WERI-Rb-1 (cell line): Measurements from ENCODE around the gene MSLN.
A peak's percentile ranks its signal among the peaks of the same experiment; 100 is the strongest.
"Not testable (repeated sequence)": the region's sequence is repeated elsewhere in the genome, so short reads cannot be mapped to it uniquely, and the experiment has no call there.

Experiments
- DNase-seq: peaks from one replicate; pipeline ENCODE4 v3.0.0-alpha.2; 2020
- H3K27ac ChIP-seq: fragments of 250-450 bp; sonication (Bioruptor Pico); 2 replicates; pipeline ENCODE4 v1.5.1; 2020; ENCODE audit warnings: mild to moderate bottlenecking, moderate library complexity
- H3K27me3 ChIP-seq: fragments of 250-450 bp; sonication (Bioruptor Pico); 2 replicates; pipeline ENCODE4 v1.5.1; 2021; ENCODE audit warnings: mild to moderate bottlenecking, low read depth, moderate library complexity; ENCODE audit not compliant: insufficient read depth, severe bottlenecking
- H3K36me3 ChIP-seq: fragments of 250-450 bp; sonication (Bioruptor Pico); 2 replicates; pipeline ENCODE4 v1.5.1; 2020; ENCODE audit warnings: mild to moderate bottlenecking, moderate library complexity
- H3K4me3 ChIP-seq: 2 replicates; pipeline ENCODE4 v1.5.1; 2011; ENCODE audit warnings: low read depth, mild to moderate bottlenecking, control low read depth, low read length
- H3K9me3 ChIP-seq: fragments of 250-450 bp; sonication (Bioruptor Pico); 2 replicates; pipeline ENCODE4 v1.5.1; 2021; ENCODE audit warnings: mild to moderate bottlenecking, moderate library complexity; ENCODE audit not compliant: severe bottlenecking
- CTCF ChIP-seq: IDR thresholded peaks from 2 replicates; pipeline ENCODE4 v1.5.1; 2011; ENCODE audit warnings: low read depth, mild to moderate bottlenecking, control low read depth, inconsistent platforms, low read length

MSLN gene

GRCh38 chr16:739560-740458 is 20.7 kb upstream of the MSLN start:
- H3K27me3 ChIP-seq: no peaks in the 10 kb centered on the region
- no peak for TF ChIP-seq CTCF
- H3K27ac ChIP-seq: no peak overlapping the region
- no peaks in the 10 kb centered on the region for H3K9me3 ChIP-seq
- H3K4me3 ChIP-seq: peak overlapping the region; percentile 95
- H3K36me3 ChIP-seq: peaks cover 27% of the 10 kb centered on the region
- DNase-seq: no peak

DNA sequence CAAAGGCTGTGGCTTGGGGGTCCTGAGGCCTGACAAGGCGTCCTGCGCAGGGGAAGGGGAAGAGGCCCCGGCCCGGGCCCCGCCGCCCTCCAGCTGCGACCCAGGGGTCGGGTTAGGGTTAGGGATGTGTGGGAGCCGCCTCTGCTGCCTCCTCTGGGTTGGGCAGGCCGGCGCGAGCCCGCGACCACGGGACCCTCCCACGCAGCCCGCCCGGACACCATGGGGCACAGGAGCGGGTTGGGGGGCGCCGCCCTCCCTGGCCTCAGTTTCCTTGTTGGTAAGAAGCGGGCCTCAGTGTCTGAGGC is 20.1 kb upstream of the MSLN start:
- H3K27ac ChIP-seq: peak overlapping the region; percentile 69
- TF ChIP-seq CTCF: no peak
- H3K36me3 ChIP-seq: peaks cover 25% of the 10 kb centered on the region
- H3K9me3 ChIP-seq: no peaks in the 10 kb centered on the region
- peak overlapping the region; percentile 95 for H3K4me3 ChIP-seq
- no peak for DNase-seq
- no peaks in the 10 kb centered on the region for H3K27me3 ChIP-seq

DNA sequence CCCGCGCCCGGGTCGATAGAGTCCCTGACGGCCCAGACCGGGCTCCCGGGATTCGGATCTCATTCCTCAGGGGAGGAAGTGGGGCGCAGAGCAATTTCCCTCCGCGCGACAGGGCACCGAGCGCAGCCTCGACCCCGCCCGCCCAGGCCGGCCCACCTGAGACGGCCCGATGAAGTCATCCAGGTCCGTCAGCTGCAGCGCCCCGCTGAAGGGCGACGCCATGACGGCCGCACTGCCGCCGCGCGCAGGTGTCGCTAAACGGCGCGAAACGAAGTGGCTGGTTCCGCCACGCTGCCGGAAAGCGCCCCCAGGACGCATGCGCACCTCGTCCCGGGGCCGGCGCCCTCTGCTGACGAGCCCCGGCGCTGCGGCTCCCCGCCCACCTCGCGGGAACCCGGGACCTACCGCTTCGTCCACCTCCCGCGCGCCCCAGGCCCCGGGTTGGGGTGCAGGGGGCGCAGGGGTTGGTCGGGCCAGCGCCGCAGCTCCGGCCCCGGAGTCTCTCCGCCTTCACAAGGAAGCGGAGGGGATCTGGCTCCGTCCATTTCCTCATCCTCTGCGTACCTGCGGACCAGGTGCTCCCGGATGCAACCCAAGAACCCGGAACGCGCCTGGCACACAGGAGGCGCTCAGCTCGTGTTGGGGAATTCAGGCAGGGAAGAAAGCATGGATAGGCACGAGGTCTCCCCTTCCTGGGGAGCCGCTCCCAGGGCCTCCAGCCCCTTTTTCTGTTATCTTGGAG is 19.6 kb upstream of the MSLN start, which contains the start of gene CIAO3:
Gene CIAO3 (minus strand): TSS at position 234 of the 742 bp plus-strand sequence. CDS start 12 bp downstream, at position 222.
- TF ChIP-seq CTCF: peak; percentile 92
- peaks cover 20% of the 10 kb centered on the region for H3K36me3 ChIP-seq
- no peaks in the 10 kb centered on the region for H3K9me3 ChIP-seq
- no peaks in the 10 kb centered on the region for H3K27me3 ChIP-seq
- peak within 1 kb of the TSS; percentile 69 for H3K27ac ChIP-seq
- H3K4me3 ChIP-seq: peak within 1 kb of the TSS; percentile 95
- peak; percentile 89 for DNase-seq

- Histone ChIP-seq H3K27ac (no peak overlapping the region), H3K4me3 (no peak overlapping the region), H3K9me3 (no peaks in the 10 kb centered on the region), H3K36me3 (peaks cover 12% of the 10 kb centered on the region), H3K27me3 (no peaks in the 10 kb centered on the region)
- TF ChIP-seq CTCF: no peak
- DNase-seq: no peak
These were observed 18.4 kb upstream of the MSLN start for GRCh38 chr16:741986-742629.

DNA sequence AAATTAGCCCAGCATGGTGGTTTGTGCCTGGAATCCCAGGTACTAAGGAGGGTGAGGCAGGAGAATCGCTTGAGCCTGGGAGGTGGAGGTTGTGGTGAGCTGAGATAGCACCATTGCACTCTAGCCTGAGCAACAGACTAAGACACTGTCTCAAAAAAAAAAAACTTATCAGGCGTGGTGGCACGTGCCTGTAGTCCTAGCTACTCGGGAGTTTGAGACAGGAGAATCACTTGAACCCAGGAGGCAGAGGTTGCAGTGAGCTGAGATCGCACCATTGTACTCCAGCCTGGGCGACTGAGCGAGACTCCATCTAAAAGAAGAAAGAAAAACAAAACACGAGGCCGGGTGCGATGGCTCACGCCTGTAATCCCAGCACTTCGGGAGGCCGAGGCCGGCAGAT is 17.6 kb upstream of the MSLN start:
- H3K36me3 ChIP-seq, DNase-seq, H3K4me3 ChIP-seq, H3K27me3 ChIP-seq, H3K27ac ChIP-seq, H3K9me3 ChIP-seq: not testable (repeated sequence)
